Fibroblast of the aortic adventitia (primary cell): ENCODE measurements around the gene FFAR1. TPM values are rescaled to one million over a fixed set of nuclear protein-coding genes. Genes with fewer than 3 reads are reported as not detected.
"Not testable (repeated sequence)": the region's sequence is repeated elsewhere in the genome, so short reads cannot be mapped to it uniquely, and the experiment has no call there.

ENCODE experiments used
- DNase-seq: peaks from one replicate; pipeline ENCODE4 v3.0.0-alpha.2; 2010; ENCODE audit warnings: low read depth
- H3K4me3 ChIP-seq: 2 replicates; pipeline ENCODE4 v1.5.1; 2011; ENCODE audit warnings: low read depth, mild to moderate bottlenecking, control low read depth, low read length, moderate library complexity
- total RNA-seq: library from RNA; depleted of rRNA; stranded (reverse); fragments of >200 nt; gene quantifications from 2 replicates; pipeline ENCODE4 v1.2.3, GENCODE V29; 2012; ENCODE audit warnings: low replicate concordance
- TF ChIP-seq, protein P1 (sequence below): IDR thresholded peaks from 2 replicates; pipeline ENCODE4 v1.5.1; 2011; ENCODE audit warnings: mild to moderate bottlenecking, low read length, control low read depth, inconsistent platforms; ENCODE audit not compliant: insufficient read depth

Gene FFAR1
- total RNA-seq, 1 donor: not detected

DNA sequence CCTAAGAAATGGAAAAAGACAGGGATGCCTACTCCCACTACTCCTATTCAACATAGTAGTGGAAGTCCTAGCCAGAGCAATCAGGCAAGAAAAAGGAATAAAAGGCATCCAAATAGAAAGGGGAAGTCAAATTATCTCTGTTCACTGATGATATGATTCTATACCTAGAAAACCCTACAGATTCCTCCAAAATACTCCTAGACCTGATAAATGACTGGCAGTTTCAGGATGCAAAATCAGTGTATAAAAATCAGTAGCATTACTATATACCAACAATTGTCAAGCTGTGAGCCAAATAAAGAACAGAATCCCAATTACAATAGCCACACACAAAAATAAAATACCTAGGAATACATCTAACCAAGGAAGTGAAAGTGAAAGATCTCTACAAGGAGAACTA is 21.8 kb downstream of the FFAR1 start:
- no peak overlapping the region for H3K4me3 ChIP-seq
- DNase-seq: no peak
- TF ChIP-seq, protein P1, sequence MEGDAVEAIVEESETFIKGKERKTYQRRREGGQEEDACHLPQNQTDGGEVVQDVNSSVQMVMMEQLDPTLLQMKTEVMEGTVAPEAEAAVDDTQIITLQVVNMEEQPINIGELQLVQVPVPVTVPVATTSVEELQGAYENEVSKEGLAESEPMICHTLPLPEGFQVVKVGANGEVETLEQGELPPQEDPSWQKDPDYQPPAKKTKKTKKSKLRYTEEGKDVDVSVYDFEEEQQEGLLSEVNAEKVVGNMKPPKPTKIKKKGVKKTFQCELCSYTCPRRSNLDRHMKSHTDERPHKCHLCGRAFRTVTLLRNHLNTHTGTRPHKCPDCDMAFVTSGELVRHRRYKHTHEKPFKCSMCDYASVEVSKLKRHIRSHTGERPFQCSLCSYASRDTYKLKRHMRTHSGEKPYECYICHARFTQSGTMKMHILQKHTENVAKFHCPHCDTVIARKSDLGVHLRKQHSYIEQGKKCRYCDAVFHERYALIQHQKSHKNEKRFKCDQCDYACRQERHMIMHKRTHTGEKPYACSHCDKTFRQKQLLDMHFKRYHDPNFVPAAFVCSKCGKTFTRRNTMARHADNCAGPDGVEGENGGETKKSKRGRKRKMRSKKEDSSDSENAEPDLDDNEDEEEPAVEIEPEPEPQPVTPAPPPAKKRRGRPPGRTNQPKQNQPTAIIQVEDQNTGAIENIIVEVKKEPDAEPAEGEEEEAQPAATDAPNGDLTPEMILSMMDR: no peak

DNA sequence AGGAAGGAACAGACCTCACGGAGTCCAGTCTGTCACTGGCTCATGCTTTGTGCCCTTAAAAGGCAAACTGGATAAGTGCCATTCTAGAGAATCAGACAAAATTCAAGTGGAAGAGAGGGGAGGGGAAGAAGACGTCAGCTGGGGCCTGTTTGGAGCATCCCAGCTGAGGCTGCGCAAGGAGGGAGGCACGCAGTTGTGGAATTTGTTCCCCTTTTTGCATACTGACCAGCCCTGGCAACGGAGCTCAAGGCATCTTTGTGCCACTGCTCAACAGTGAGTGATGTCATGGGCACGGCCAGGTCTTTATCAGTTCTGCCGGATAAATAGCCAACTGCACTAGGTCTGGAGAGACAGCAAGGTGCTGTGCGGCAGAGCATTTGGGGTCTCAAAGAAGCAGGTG is 23.0 kb downstream of the FFAR1 start, which contains the start of gene GPR42:
GPR42 (plus strand) TSS at position 347 of the 400 bp plus-strand sequence. CDS start 292 bp downstream, outside the sequence.
- H3K4me3 ChIP-seq: no peak within 1 kb of the TSS
- no peak for DNase-seq
- TF ChIP-seq, protein P1: no peak

DNA sequence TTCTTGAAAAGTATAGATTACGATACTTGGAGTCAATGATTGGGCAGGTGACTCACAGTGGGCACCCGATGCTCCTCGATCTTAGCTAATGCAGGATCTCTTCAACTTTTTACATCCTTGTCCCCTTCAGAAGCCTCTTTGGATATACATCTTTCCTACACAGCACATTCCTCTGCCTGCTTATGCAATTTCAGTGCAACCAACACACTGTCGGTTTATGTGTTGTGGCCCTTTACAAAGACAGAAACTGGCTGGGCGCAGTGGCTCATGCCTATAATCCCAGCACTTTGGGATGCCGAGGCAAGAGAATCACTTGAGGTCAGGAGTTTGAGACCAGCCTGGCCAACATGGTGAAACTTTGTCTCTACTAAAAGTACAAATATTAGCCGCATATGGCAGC is 25.8 kb downstream of the FFAR1 start:
- TF ChIP-seq, protein P1: no peak
- no peak for DNase-seq
- H3K4me3 ChIP-seq: no peak overlapping the region

DNA sequence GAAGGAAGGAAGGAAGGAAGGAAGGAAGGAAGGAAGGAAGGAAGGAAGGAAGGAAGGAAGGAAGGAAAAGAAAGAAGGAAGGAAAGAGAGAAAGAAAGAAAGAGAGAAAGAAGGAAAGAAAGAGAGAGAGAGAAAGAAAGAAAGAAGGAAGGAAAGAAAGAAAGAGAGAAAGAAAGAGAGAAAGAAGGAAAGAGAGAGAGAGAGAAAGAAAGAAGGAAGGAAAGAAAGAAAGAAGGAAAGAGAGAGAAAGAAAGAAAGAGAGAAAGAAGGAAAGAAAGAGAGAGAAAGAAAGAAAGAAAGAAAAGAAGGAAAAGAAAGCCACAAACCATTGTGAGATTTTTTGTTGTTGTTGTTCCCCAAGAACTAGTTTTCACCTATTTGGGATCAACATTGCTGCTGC is 26.3 kb downstream of the FFAR1 start:
- H3K4me3 ChIP-seq, DNase-seq: not testable (repeated sequence)

DNA sequence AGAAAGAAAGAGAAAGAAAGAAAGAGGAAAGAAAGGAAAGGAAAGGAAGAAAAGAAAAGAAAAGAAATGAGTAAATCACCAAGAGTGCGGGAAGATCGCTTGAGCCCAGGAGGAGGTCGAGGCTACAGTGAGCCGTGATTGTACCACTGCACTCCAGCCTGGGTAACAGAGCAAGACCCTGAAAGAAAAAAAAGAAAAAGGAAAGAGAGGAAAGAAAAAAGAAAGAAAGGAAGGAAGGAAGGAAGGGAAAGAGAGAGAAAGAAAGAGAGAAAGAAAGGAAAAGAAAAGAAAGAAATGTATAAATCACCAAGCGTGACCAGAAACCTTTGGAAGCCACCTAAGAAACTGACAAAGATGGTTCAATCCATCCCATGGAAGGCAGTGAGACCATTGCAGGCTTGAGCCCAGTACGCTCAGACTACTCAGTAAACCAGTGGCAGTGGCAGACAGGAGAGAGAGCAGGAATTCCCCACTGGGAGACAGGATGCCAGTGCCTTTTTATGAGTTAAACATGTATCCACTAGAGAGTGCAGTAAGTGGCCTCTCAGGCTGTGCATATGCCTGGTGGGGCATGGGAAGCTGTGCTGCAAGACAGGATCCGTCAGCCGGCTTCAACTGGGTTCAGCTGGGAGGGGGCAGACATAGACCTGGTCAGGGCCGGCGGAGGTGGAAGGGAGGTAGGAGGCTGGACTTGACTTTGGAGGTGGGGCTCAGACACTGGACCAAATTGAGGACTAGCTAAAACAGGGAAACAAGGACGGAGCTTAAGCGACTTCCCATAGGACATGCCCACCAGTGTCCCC is 28.0 kb downstream of the FFAR1 start:
- DNase-seq: no peak
- no peak overlapping the region for H3K4me3 ChIP-seq
- TF ChIP-seq, protein P1: no peak

DNA sequence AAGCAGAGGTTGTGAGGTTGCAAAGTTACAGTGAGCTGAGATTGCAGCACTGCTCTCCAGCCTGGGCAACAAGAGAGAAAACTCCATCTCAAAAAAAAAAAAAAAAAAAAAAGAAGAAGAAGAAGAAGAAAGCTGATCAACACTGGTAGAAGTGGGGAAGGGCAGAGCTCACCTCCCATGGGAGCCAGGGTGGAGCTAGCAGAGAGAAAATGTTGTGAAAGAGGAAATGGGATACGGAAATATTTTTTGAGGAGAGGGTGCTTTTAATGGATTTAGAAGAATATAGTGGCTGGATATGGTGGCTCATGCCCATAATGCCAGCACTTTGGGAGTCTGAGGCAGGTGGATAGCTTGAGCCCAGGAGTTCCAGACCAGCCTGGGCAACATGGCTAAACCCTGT is 30.0 kb downstream of the FFAR1 start:
- DNase-seq: no peak
- H3K4me3 ChIP-seq: no peak overlapping the region
- TF ChIP-seq, protein P1: no peak

DNA sequence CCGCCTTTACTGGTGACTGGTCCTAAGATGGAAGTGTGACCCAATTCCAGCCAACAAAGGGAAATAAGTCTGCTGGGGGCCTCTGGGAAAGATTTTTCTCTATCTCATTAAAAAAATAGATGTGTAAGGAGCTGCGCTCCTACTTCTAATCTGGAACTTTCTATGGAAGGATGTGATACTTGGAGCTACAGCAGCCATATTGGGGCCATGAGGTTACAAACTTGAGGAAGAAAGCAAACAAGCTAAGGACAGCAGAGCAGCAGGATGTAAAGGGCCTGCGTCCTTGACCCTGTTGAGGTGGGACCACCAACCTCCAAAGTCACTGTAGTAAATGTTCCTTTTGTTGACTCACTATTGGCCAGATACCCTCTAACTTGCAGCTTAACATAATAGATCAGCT is 30.7 kb downstream of the FFAR1 start:
- TF ChIP-seq, protein P1: no peak
- DNase-seq: no peak
- no peak overlapping the region for H3K4me3 ChIP-seq

DNA sequence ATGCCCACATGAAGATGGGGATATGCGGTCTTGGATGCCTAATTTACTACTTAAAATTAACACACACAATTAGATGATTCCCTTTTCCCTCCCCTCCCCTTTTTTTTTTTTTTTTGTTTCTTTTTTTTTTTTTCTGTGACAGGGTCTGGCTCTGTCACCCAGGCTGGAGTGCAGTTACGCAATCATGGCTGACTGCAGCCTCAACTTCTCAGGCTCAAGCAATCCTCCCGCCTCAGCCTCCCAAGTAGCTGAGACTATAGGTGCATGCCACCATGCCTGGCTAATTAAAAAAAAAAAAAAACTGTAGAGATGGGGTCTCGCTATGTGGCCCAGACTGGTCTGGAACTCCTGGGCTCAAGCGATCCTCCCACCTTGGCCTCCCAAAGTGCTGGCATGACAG is 31.8 kb downstream of the FFAR1 start:
- not testable (repeated sequence) for H3K4me3 ChIP-seq, DNase-seq
